ENCODE measurements around the gene ANKS1B.

DNA sequence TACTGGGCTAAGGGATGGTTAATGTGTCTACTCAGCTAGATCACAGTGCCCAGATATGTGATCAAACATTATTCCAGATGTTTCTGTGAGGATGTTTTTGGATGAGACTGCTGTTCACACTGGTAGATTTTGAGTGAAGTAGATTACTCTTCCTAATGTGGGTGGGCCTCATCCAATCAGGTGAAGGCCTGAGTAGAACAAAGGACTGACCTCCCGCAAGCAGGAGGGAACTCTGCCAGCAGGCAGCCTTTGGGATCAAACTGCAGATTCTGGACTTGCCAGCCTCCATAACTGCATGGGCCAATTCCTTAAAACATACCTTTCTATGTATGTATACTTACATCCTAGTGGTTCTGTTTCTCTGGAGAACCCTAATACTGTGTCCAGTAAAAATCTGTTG is 1120.4 kb downstream of the ANKS1B start:
- TF ChIP-seq POLR2A (IDR thresholded peaks at IDR 0.05), result no peak
- TF ChIP-seq, protein P1, sequence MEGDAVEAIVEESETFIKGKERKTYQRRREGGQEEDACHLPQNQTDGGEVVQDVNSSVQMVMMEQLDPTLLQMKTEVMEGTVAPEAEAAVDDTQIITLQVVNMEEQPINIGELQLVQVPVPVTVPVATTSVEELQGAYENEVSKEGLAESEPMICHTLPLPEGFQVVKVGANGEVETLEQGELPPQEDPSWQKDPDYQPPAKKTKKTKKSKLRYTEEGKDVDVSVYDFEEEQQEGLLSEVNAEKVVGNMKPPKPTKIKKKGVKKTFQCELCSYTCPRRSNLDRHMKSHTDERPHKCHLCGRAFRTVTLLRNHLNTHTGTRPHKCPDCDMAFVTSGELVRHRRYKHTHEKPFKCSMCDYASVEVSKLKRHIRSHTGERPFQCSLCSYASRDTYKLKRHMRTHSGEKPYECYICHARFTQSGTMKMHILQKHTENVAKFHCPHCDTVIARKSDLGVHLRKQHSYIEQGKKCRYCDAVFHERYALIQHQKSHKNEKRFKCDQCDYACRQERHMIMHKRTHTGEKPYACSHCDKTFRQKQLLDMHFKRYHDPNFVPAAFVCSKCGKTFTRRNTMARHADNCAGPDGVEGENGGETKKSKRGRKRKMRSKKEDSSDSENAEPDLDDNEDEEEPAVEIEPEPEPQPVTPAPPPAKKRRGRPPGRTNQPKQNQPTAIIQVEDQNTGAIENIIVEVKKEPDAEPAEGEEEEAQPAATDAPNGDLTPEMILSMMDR (IDR thresholded peaks at IDR 0.05), result no peak
